Adrenal gland (tissue), 12 donors: ENCODE data around the gene ZNF133. TPM values are rescaled to one million over a fixed set of nuclear protein-coding genes. Genes with fewer than 3 reads are reported as not detected.

Experiments
- DNase-seq, 7 donors: peaks; one replicate each; pipeline ENCODE4 v3.0.0-alpha.2; 2019 to 2020
- H3K27ac ChIP-seq, 5 donors: fragments of 200-600 bp; sonication (generic) in 4 of 5; 1 replicate in 3 of 5; 2 replicates in 2 of 5; pipeline versions ENCODE4 v1.5.1 to v1.8.0; 2016 to 2020; ENCODE audit warnings: mild to moderate bottlenecking in 1 of 5
- H3K27me3 ChIP-seq: fragments of 200-600 bp; 2 replicates; pipeline ENCODE4 v1.8.0; 2021
- H3K36me3 ChIP-seq, 2 donors: fragments of 200-600 bp; replicated peaks in 1 of 2; 1 replicate in 1 of 2; 2 replicates in 1 of 2; pipeline versions ENCODE4 v1.5.1 to v1.8.0; 2018 to 2022
- H3K4me1 ChIP-seq, 2 donors: fragments of 200-600 bp; replicated peaks in 1 of 2; 1 replicate in 1 of 2; 2 replicates in 1 of 2; pipeline versions ENCODE4 v1.5.1 to v1.8.0; 2018 to 2021
- H3K4me3 ChIP-seq, 4 donors: fragments of 200-600 bp; sonication (generic) in 3 of 4; one replicate each; pipeline ENCODE4 v1.5.1; 2016 to 2018
- H3K9me3 ChIP-seq, 3 donors: fragments of 200-600 bp; sonication (generic) in 1 of 3; replicated peaks in 1 of 3; 1 replicate in 2 of 3; 2 replicates in 1 of 3; pipeline versions ENCODE4 v1.5.1 to v1.8.0; 2016 to 2021
- POLR2A ChIP-seq, 2 donors: fragments of 450-650 bp; IDR thresholded peaks; one replicate each; pipeline ENCODE4 v1.6.1; 2017; ENCODE audit warnings: antibody characterized with exemption in 2 of 2, mild to moderate bottlenecking in 2 of 2, moderate library complexity in 1 of 2
- WGBS, 4 donors: extraction: QIAGEN DNeasy Blood & Tissue Kit in 2 of 4; methylation state at CpG; one replicate each; pipeline versions ENCODE4 v1.1.5 to v1.1.7; 2013 to 2017; 5-methylcytosine and 5-hydroxymethylcytosine counted together
- intact Hi-C, 2 donors: fragments of 100-400 bp; cut with DNase I; formaldehyde crosslinking; loops; one replicate each; pipeline versions ENCODE4 v1.14.1 to v1.15.0; 2022 to 2023
- polyA plus RNA-seq, 3 donors: library from polyadenylated mRNA; stranded (reverse); fragments of 200-250 nt in 2 of 3; fragments of 350-450 nt in 1 of 3; fragmentation: Illumina TruSeq in 1 of 3; extraction: RNeasy Lipid Tissue Mini Kit (QIAGEN cat#74804) in 1 of 3; gene quantifications; one replicate each; pipeline ENCODE4 v1.2.3, GENCODE V29; 2013 to 2014
- small RNA-seq, 2 donors: library from RNA; depleted of rRNA; stranded (forward); fragments of <200 nt; gene quantifications; one replicate each; pipeline ENCODE3, GENCODE V24; 2016
- total RNA-seq, 9 donors: library from RNA; depleted of rRNA in 4 of 9; stranded (reverse); fragments of >200 nt in 4 of 9; fragments of 120-200 nt in 1 of 9; fragmentation: NEBNext Ultra II Directional in 1 of 9; extraction: Animal tissue kit (Norgen Biotek cat#: 25700) in 1 of 9; gene quantifications; one replicate each; pipeline versions ENCODE4 v1.1.0 to v1.2.4, GENCODE V29; 2013 to 2023
- TF ChIP-seq, protein P1 (sequence below), 6 experiments: fragments of 450-650 bp in 4 of 6; fragments of 200-600 bp in 2 of 6; sonication (generic) in 1 of 6; IDR thresholded peaks; 1 replicate in 5 of 6; 2 replicates in 1 of 6; pipeline versions ENCODE4 v1.5.1 to v1.8.0; 2016 to 2021; ENCODE audit warnings: antibody characterized with exemption in 6 of 6, mild to moderate bottlenecking in 2 of 6, moderate library complexity in 1 of 6
- donor health status: healthy with polysubstance abuse.
- donor health status: Bipolar disorder and iron deficiency.
- donor health status: DM: yes; HTN: yes; CAD: no.
- donor health status: DM: no; HTN: no; CAD: no.
- donor health status: DM: no; HTN: no; CAD: no.
- donor health status: DM: yes; HTN: yes; CAD: no.

Gene ZNF133
- total and polyA plus RNA-seq, 12 donors: 7.1 to 54.9 (median 13.4) TPM

DNA sequence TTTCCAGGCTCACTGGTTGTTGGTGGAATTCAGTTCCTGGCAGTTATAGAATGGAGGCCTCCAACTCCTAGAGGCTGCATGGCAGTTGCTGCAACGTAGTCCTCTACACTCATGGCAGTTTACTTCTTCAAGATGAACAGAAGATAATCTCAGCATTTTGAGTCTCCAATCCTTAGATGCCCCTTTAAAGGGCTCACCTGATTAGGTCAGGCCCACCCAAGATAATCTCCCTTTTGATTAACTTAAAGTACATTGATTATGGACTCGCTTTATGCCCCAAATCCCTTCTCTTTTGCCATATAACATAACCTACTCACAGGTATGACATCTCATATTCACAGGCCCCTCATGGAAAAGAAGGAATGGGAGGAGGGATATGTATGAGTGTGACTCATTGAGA, 76.4 kb downstream of the ZNF133 start:
- WGBS, 4 donors: 59 to 78% (median 70%) methylated on average over 2 of the region's 2 CpGs
- Histone ChIP-seq H3K4me3 (no peak overlapping the region), H3K27ac (no peak overlapping the region), H3K27me3 (no peaks in the 10 kb centered on the region), H3K4me1 (no peaks in the 10 kb centered on the region), H3K9me3 (no peaks in the 10 kb centered on the region), H3K36me3 (no peaks in the 10 kb centered on the region)
- intact Hi-C loops: no loop called here
- DNase-seq: no peak
- TF ChIP-seq, protein P1, sequence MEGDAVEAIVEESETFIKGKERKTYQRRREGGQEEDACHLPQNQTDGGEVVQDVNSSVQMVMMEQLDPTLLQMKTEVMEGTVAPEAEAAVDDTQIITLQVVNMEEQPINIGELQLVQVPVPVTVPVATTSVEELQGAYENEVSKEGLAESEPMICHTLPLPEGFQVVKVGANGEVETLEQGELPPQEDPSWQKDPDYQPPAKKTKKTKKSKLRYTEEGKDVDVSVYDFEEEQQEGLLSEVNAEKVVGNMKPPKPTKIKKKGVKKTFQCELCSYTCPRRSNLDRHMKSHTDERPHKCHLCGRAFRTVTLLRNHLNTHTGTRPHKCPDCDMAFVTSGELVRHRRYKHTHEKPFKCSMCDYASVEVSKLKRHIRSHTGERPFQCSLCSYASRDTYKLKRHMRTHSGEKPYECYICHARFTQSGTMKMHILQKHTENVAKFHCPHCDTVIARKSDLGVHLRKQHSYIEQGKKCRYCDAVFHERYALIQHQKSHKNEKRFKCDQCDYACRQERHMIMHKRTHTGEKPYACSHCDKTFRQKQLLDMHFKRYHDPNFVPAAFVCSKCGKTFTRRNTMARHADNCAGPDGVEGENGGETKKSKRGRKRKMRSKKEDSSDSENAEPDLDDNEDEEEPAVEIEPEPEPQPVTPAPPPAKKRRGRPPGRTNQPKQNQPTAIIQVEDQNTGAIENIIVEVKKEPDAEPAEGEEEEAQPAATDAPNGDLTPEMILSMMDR (IDR thresholded peaks at IDR 0.05): no peak
- no peak for TF ChIP-seq POLR2A (IDR thresholded peaks at IDR 0.05)

Small RNA genes lying within 50 kb of the gene (small RNA-seq; reads per million reads assigned to genes)
- 0 to 0.12 reads per million in 2 donors for gene RN7SL14P
- gene RNU2-56P: 0 to 0.24 reads per million in 2 donors

Other genes starting within 250 kb of the ZNF133 start
- gene OVOL2, start 230.6 kb upstream of the ZNF133 start, total RNA-seq: not detected
- gene OVOL2, start 230.6 kb upstream of the ZNF133 start, polyA plus RNA-seq: not detected
- gene KAT14, start 150.7 kb upstream of the ZNF133 start, total RNA-seq: 10 to 100 TPM; 13.2 to 29.2 (median 16.2) TPM
- 10 to 100 TPM in 1 of 3 donors, 1 to 10 TPM in 2; 5.7 to 24.0 (median 8.8) TPM for gene KAT14, start 150.7 kb upstream of the ZNF133 start, polyA plus RNA-seq
- 10 to 100 TPM in 8 of 9 donors, 1 to 10 TPM in 1; 4.5 to 45.4 (median 18.7) TPM for gene PET117, start 150.7 kb upstream of the ZNF133 start, total RNA-seq
- gene PET117, start 150.7 kb upstream of the ZNF133 start, polyA plus RNA-seq: 10 to 100 TPM; 11.8 to 28.2 (median 12.1) TPM
- gene DZANK1, start 178.5 kb downstream of the ZNF133 start, total RNA-seq: 1 to 10 TPM; 1.3 to 4.0 (median 2.2) TPM
- gene DZANK1, start 178.5 kb downstream of the ZNF133 start, polyA plus RNA-seq: 1 to 10 TPM; 3.8 to 5.7 (median 4.6) TPM
- gene POLR3F, start 178.9 kb downstream of the ZNF133 start, total RNA-seq: 10 to 100 TPM in 3 of 9 donors, 1 to 10 TPM in 6; 4.4 to 26.3 (median 8.5) TPM
- gene POLR3F, start 178.9 kb downstream of the ZNF133 start, polyA plus RNA-seq: 10 to 100 TPM in 2 of 3 donors, 1 to 10 TPM in 1; 9.4 to 17.1 (median 13.4) TPM
- gene RBBP9, start 208.7 kb downstream of the ZNF133 start, total RNA-seq: 10 to 100 TPM; 22.8 to 45.7 (median 27.9) TPM
- 10 to 100 TPM in 1 of 3 donors, 1 to 10 TPM in 2; 5.3 to 46.3 (median 5.6) TPM for gene RBBP9, start 208.7 kb downstream of the ZNF133 start, polyA plus RNA-seq
- 100 to 1,000 TPM in 1 of 9 donors, 10 to 100 TPM in 8; 63.4 to 241 (median 77.1) TPM for gene SEC23B, start 219.4 kb downstream of the ZNF133 start, total RNA-seq
- 100 to 1,000 TPM in 1 of 3 donors, 1 to 10 TPM in 2; 7.1 to 189 (median 8.5) TPM for gene SEC23B, start 219.4 kb downstream of the ZNF133 start, polyA plus RNA-seq